NCI-H69 (cell line): ENCODE results near the gene C11orf52.

Experiments used
- DNase-seq: peaks from one replicate; lab custom pipeline; 2025; lab: John Stamatoyannopoulos, UW

Gene C11orf52

GRCh38 chr11:111976119-111976766 lies 57.5 kb downstream of the C11orf52 start:
- peak; percentile 12 for DNase-seq
